ENCODE measurements around the gene SMIM23. TPM values are rescaled to one million over a fixed set of nuclear protein-coding genes. Genes with fewer than 3 reads are reported as not detected.
"Not testable (repeated sequence)": the region's sequence is repeated elsewhere in the genome, so short reads cannot be mapped to it uniquely, and the experiment has no call there.

The SMIM23 gene
- total and polyA plus RNA-seq, 5 experiments from 2014 or later: not detected

GRCh38 chr5:171776770-171777759 lies 8.6 kb upstream of the SMIM23 start:
- no peak for ATAC-seq
- no peak for DNase-seq
- H3K4me3 Mint-ChIP-seq: no peak overlapping the region
- no peaks in the 10 kb centered on the region for H3K36me3 Mint-ChIP-seq
- POLR2A ChIA-PET: no interaction called here
- peaks cover 0 to 5% (median 0%) of the 10 kb centered on the region in 9 donors for H3K9me3 Mint-ChIP-seq
- H3K27me3 Mint-ChIP-seq: peaks cover 4 to 18% (median 5%) of the 10 kb centered on the region in 5 donors
- no peaks in the 10 kb centered on the region for H3K4me1 Mint-ChIP-seq
- no peak overlapping the region for H3K27ac Mint-ChIP-seq

DNA sequence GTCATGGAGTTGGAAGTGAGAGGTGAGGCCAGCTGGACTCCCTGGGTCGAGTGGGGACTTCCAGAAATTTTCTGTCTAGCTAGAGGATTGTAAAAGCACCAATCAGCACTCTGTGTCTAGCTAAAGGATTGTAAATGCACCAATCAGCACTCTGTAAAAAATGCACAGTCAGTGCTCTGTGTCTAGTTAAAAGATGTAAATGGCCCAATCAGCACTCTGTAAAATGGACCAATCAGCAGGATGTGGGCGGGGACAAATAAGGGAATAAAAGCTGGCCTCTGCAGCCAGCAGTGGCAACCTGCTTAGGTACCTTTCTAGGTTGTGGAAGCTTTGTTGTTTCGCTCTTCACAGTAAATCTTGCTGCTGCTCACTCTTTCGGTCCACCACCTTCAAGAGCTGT lies 3.9 kb upstream of the SMIM23 start:
- ATAC-seq, H3K4me1 Mint-ChIP-seq, H3K4me3 Mint-ChIP-seq, POLR2A ChIA-PET, H3K36me3 Mint-ChIP-seq, H3K27ac Mint-ChIP-seq, DNase-seq, H3K9me3 Mint-ChIP-seq: not testable (repeated sequence)
- H3K27me3 Mint-ChIP-seq: peaks cover 7 to 18% (median 14%) of the 10 kb centered on the region in 5 donors

DNA sequence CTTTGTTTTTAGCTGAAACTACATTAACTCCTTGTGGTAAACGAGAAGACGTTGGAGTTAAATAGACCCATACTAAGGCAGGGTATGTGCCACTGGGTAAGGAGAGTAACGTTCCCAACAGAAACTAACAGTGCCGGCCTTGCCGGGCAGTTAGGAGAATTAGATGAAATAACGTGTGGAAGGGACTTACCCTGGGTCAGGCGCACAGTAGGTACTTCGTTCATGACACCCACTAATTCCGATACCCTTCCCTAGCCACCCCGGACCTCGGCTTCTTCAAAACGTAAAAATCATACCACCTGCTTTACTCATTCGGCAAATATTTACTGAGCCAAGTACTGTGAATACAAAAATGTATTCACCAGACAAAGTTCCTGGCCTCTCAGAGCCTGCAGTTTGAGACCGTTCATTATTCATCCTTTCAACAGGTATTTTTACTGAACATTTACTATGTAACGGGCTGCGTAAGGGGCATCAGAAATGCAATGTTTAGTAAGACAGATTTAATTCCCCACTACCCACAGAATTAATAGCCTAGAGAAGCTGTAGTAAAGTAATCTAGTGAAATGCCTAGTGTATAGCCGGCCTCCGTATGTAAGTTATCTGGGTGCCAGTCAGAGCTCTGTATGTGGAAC lies 3.2 kb upstream of the SMIM23 start:
- H3K27ac Mint-ChIP-seq: no peak overlapping the region
- no peak overlapping the region for H3K4me3 Mint-ChIP-seq
- DNase-seq (no peak), ATAC-seq (no peak)
- peaks cover 7 to 19% (median 11%) of the 10 kb centered on the region in 5 donors for H3K27me3 Mint-ChIP-seq
- POLR2A ChIA-PET: no interaction called here
- no peaks in the 10 kb centered on the region for H3K36me3 Mint-ChIP-seq
- H3K9me3 Mint-ChIP-seq: peaks cover 0 to 5% (median 0%) of the 10 kb centered on the region in 9 donors
- no peaks in the 10 kb centered on the region for H3K4me1 Mint-ChIP-seq

- no peak overlapping the region for H3K27ac Mint-ChIP-seq
- H3K4me1 Mint-ChIP-seq: no peaks in the 10 kb centered on the region
- DNase-seq (no peak), ATAC-seq (no peak)
- H3K4me3 Mint-ChIP-seq: no peak overlapping the region
- POLR2A ChIA-PET: no interaction called here
- peaks cover 0 to 5% (median 0%) of the 10 kb centered on the region in 9 donors for H3K9me3 Mint-ChIP-seq
- H3K27me3 Mint-ChIP-seq: peaks cover 6 to 19% (median 11%) of the 10 kb centered on the region in 5 donors
- H3K36me3 Mint-ChIP-seq: no peaks in the 10 kb centered on the region
Measured at GRCh38 chr5:171783051-171783450, 2.6 kb upstream of the SMIM23 start.

- H3K4me3 Mint-ChIP-seq: no peak overlapping the region
- POLR2A ChIA-PET: no interaction called here
- H3K27me3 Mint-ChIP-seq: peaks cover 4 to 17% (median 11%) of the 10 kb centered on the region in 5 donors
- H3K9me3 Mint-ChIP-seq: peaks cover 0 to 2% (median 0%) of the 10 kb centered on the region in 9 donors
- DNase-seq: no peak
- H3K4me1 Mint-ChIP-seq: no peaks in the 10 kb centered on the region
- ATAC-seq: no peak
- H3K36me3 Mint-ChIP-seq: no peaks in the 10 kb centered on the region
- no peak overlapping the region for H3K27ac Mint-ChIP-seq
Measured at GRCh38 chr5:171789353-171789752, 3.7 kb downstream of the SMIM23 start.

DNA sequence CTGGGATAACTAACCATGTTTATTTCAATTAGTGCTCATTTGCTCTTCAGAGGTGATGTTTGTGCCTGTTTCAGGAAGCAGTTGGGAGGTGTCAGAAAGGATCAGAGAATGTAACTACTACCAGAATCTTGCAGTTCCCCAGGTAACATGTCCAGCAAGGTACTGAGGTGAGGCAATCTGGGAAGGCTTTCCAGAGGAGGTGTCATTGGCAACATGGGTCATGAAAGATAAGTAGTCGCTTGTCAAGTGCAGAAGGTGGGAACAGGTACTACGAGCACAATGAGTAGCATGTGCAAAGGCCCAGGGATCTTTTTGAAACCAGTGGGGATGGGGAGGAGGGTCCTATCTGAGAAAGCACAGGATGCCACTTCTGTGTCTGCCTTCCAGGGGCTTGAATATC lies 4.8 kb downstream of the SMIM23 start:
- H3K4me1 Mint-ChIP-seq: no peaks in the 10 kb centered on the region
- H3K27ac Mint-ChIP-seq: no peak overlapping the region

DNA sequence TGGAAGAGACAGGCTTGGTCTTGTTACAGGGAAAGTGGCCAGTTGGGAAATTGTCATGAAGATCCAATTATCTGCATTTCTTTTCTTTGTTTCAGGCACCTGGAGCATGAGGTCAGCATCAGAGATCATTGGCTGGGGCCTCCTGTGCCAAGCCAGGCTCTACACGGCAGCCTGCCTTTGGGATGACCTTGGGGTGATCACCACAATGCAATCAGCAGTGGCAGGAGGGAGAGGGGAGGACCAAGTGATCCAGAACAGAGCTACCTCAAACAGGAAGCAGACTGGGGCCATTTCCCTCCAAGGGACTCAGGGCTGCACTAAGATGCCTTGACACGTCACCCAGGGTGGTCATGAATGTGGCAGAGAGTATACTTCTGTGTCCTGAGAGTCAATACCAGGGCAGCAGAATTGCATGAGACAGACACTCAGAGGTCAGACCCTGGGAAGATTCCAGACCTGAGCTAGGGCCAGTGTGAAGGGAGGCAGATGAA lies 8.9 kb downstream of the SMIM23 start:
- Mint-ChIP-seq H3K27ac (no peak overlapping the region), H3K27me3 (peaks cover 5 to 35% (median 8%) of the 10 kb centered on the region in 5 donors), H3K9me3 (peaks cover 0 to 2% (median 0%) of the 10 kb centered on the region in 9 donors), H3K36me3 (no peaks in the 10 kb centered on the region), H3K4me1 (no peaks in the 10 kb centered on the region), H3K4me3 (no peak overlapping the region)
- POLR2A ChIA-PET: no interaction called here
- DNase-seq (no peak), ATAC-seq (no peak)

More for the DNA sequence above, 4.8 kb downstream of the SMIM23 start:
- H3K36me3 Mint-ChIP-seq: no peaks in the 10 kb centered on the region
- H3K27me3 Mint-ChIP-seq: peaks cover 4 to 17% (median 10%) of the 10 kb centered on the region in 5 donors
- POLR2A ChIA-PET: no interaction called here
- DNase-seq: no peak
- H3K9me3 Mint-ChIP-seq: peaks cover 0 to 2% (median 0%) of the 10 kb centered on the region in 9 donors
- no peak overlapping the region for H3K4me3 Mint-ChIP-seq
- ATAC-seq: no peak

DNA sequence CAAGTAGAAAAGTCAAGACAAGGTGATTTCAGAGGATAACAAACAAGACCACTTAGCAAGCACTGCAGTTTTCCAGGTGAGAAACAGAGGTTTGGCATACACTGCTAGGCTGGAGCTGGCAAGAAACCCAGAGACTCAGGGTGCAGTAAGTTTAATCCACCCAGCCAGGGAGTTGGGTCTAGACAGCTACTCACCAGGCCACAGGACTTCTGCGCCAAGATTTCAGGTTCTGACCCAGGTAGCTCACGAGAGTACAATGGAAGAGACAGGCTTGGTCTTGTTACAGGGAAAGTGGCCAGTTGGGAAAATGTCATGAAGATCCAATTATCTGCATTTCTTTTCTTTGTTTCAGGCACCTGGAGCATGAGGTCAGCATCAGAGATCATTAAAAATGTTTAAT lies 9.8 kb downstream of the SMIM23 start:
- DNase-seq (no peak), ATAC-seq (no peak)
- Mint-ChIP-seq H3K4me1 (no peaks in the 10 kb centered on the region), H3K4me3 (no peak overlapping the region), H3K9me3 (peaks cover 0 to under 1% (median 0%) of the 10 kb centered on the region in 9 donors), H3K27ac (no peak overlapping the region), H3K36me3 (no peaks in the 10 kb centered on the region), H3K27me3 (peaks cover 4 to 30% (median 7%) of the 10 kb centered on the region in 5 donors)
- POLR2A ChIA-PET: interaction anchor here (0.6 kb wide), 1 partner anchor 36 kb away, joined by 3 read pairs; no protein-coding TSS in a partner anchor

GRCh38 chr5:171796436-171796835 lies 10.8 kb downstream of the SMIM23 start:
- no peak for DNase-seq
- POLR2A ChIA-PET: no interaction called here
- H3K4me1 Mint-ChIP-seq: no peaks in the 10 kb centered on the region
- H3K27ac Mint-ChIP-seq: no peak overlapping the region
- ATAC-seq: no peak
- no peaks in the 10 kb centered on the region for H3K9me3 Mint-ChIP-seq
- no peak overlapping the region for H3K4me3 Mint-ChIP-seq
- peaks cover 1 to 20% (median 4%) of the 10 kb centered on the region in 5 donors for H3K27me3 Mint-ChIP-seq
- no peaks in the 10 kb centered on the region for H3K36me3 Mint-ChIP-seq

- no peaks in the 10 kb centered on the region for H3K9me3 Mint-ChIP-seq
- no peaks in the 10 kb centered on the region for H3K4me1 Mint-ChIP-seq
- H3K4me3 Mint-ChIP-seq: no peak overlapping the region
- POLR2A ChIA-PET: no interaction called here
- DNase-seq (no peak), ATAC-seq (no peak)
- H3K27me3 Mint-ChIP-seq: peaks cover 0 to 20% (median 4%) of the 10 kb centered on the region in 5 donors
- H3K36me3 Mint-ChIP-seq: no peaks in the 10 kb centered on the region
- H3K27ac Mint-ChIP-seq: no peak overlapping the region
Measured at GRCh38 chr5:171797543-171797942, 11.9 kb downstream of the SMIM23 start.

- H3K9me3 Mint-ChIP-seq: no peaks in the 10 kb centered on the region
- H3K27ac Mint-ChIP-seq: no peak overlapping the region
Measured at GRCh38 chr5:171798418-171798817, 12.8 kb downstream of the SMIM23 start.

GRCh38 chr5:171801839-171802238 lies 16.2 kb downstream of the SMIM23 start:
- Mint-ChIP-seq H3K4me1 (peaks cover 1 to 6% (median 2%) of the 10 kb centered on the region in 4 donors), H3K27ac (no peak overlapping the region), H3K4me3 (no peak overlapping the region), H3K9me3 (no peaks in the 10 kb centered on the region), H3K36me3 (no peaks in the 10 kb centered on the region), H3K27me3 (peaks cover 16 to 54% (median 23%) of the 10 kb centered on the region in 5 donors)
- POLR2A ChIA-PET: interaction anchor here (0.7 kb wide), 1 partner anchor 159 kb away, joined by 6 read pairs; no protein-coding TSS in a partner anchor
- DNase-seq (no peak), ATAC-seq (no peak)

More at GRCh38 chr5:171798418-171798817, 12.8 kb downstream of the SMIM23 start:
- no peak for ATAC-seq
- DNase-seq: no peak
- H3K27me3 Mint-ChIP-seq: peaks cover 4 to 29% (median 5%) of the 10 kb centered on the region in 5 donors
- no peaks in the 10 kb centered on the region for H3K4me1 Mint-ChIP-seq
- no peak overlapping the region for H3K4me3 Mint-ChIP-seq
- POLR2A ChIA-PET: no interaction called here
- H3K36me3 Mint-ChIP-seq: no peaks in the 10 kb centered on the region

DNA sequence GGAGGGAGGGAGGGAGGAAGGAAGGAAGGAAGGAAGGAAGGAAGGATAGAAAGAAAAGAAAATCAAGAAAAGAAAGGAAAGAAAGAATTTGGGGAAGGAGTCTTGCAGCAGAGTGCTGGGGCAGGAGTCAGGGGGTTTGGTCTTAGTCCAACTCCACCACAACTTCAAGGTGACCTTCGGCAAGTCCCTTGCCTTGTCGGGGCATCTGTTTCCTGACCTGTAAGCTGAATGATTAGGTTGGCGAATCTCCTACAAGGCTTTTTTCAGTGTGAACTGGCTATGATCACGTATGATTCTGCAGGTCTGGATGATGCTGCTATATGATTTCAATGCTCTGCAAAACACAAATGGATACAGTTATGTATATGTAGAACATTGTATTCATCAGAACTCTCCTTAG lies 20.1 kb downstream of the SMIM23 start:
- ATAC-seq (no peak), DNase-seq (no peak)
- H3K4me3 Mint-ChIP-seq: peak overlapping the region in 1 of 10 donors; percentile 31
- peaks cover 29 to 61% (median 39%) of the 10 kb centered on the region in 5 donors for H3K27me3 Mint-ChIP-seq
- peaks cover 1 to 12% (median 6%) of the 10 kb centered on the region in 4 donors for H3K4me1 Mint-ChIP-seq
- POLR2A ChIA-PET: no interaction called here
- peaks cover 0 to 13% (median 3%) of the 10 kb centered on the region in 3 donors for H3K36me3 Mint-ChIP-seq
- peaks cover 0 to 13% (median 6%) of the 10 kb centered on the region in 9 donors for H3K9me3 Mint-ChIP-seq
- H3K27ac Mint-ChIP-seq: peak overlapping the region in 1 of 10 donors; percentile 35
